Measurements from ENCODE around the gene QSOX2. TPM values are rescaled to one million over a fixed set of nuclear protein-coding genes. Genes with fewer than 3 reads are reported as not detected.

Gene QSOX2
- total RNA-seq, 4 donors from 2014 or later, result 10.2 to 15.8 (median 12.1) TPM

DNA sequence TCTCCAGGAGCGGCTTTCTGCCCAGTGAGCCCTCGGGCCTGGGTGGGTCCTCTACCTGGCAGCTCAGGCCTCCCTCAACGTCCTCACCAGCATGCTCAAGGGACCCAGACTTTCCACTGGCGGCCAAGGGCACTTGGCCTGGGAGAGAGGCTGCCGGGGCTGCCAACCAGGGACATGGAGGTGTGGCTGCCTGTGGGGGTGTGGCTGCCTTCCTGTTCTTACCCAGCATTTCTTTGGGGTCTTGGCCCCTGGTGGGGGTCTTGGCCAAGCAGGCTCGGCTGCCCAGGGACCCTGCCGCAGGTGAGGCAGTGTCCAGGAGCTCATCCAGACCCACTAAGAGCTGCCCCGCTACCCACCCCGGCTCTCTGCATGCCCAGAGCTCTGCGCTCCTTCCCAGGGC is 7.2 kb upstream of the QSOX2 start:
- no peak overlapping the region for H3K27ac ChIP-seq
- 69% methylated on average over 6 of the region's 10 CpGs for whole genome bisulfite sequencing
- H3K9me3 ChIP-seq, result no peaks in the 10 kb centered on the region
- peaks cover 36% of the 10 kb centered on the region for H3K27me3 ChIP-seq
- no peak for TF ChIP-seq CTCF (IDR thresholded peaks at IDR 0.05)
- no peaks in the 10 kb centered on the region for H3K36me3 ChIP-seq
- peaks cover 20% of the 10 kb centered on the region for H3K4me1 ChIP-seq
- H3K4me3 ChIP-seq, result no peak overlapping the region
- DNase-seq (ENCODE audit: low spot score in 2 of 2), result no peak

DNA sequence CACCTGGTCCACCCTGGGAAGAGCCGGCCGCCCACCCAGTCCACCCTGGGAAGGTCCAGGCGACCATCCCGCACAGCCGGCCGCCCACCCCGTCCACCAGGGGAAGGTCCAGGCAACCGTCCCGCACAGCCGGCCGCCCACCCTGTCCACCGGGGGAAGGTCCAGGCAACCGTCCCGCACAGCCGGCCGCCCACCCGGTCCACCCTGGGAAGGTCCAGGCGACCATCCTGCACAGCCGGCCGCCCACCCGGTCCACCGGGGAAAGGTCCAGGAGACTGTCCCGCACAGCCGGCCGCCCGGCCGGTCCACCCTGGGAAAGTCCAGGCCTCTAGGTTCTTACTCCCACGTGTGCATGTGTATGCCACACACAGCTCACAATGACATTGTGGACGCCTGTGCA is 6.7 kb upstream of the QSOX2 start:
- H3K27me3 ChIP-seq, result peaks cover 32% of the 10 kb centered on the region
- no peak for TF ChIP-seq CTCF (IDR thresholded peaks at IDR 0.05)
- TF ChIP-seq POLR2AphosphoS5 (IDR thresholded peaks at IDR 0.05), result no peak
- TF ChIP-seq EP300 (IDR thresholded peaks at IDR 0.05), result no peak
- TF ChIP-seq POLR2A (IDR thresholded peaks at IDR 0.05), result no peak

GRCh38 chr9:136251264-136252115 is 5.9 kb upstream of the QSOX2 start:
- WGBS, result 37% methylated on average over 6 of the region's 50 CpGs
- Histone ChIP-seq H3K9me3 (no peaks in the 10 kb centered on the region), H3K4me3 (no peak overlapping the region), H3K27ac (no peak overlapping the region), H3K36me3 (no peaks in the 10 kb centered on the region), H3K27me3 (peaks cover 32% of the 10 kb centered on the region), H3K4me1 (peaks cover 28% of the 10 kb centered on the region)
- DNase-seq (ENCODE audit: low spot score in 2 of 2), result no peak
- TF ChIP-seq POLR2A (IDR thresholded peaks at IDR 0.05) (no peak), POLR2AphosphoS5 (IDR thresholded peaks at IDR 0.05) (no peak), CTCF (IDR thresholded peaks at IDR 0.05) (no peak), EP300 (IDR thresholded peaks at IDR 0.05) (no peak)

More for the DNA sequence above, 6.7 kb upstream of the QSOX2 start:
- DNase-seq (ENCODE audit: low spot score in 2 of 2), result no peak
- H3K4me3 ChIP-seq, result no peak overlapping the region
- WGBS, result no CpG with 5 or more reads among the region's 29 CpGs
- no peaks in the 10 kb centered on the region for H3K36me3 ChIP-seq
- H3K27ac ChIP-seq, result no peak overlapping the region
- H3K4me1 ChIP-seq, result peaks cover 23% of the 10 kb centered on the region
- no peaks in the 10 kb centered on the region for H3K9me3 ChIP-seq

DNA sequence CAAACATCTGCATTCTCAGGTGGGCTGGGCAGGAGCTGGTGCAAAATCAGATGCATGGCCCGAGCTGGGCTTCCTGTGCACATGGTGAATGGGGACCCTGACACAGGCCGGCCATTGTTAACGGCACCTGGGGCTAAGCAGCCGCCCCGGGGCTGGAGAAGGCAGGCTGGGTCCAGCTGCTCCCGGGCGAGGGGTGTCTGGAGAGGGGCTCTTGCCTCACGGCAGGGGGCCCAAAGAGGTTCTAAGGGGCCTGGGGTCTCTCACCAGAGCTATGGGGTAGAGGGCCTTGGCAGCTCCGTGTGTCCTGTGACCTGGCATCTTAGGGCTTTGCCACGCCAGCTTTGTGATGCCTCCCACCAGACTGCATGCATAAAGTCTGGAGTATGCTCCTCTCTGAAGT is 5.1 kb upstream of the QSOX2 start:
- no peak for DNase-seq (ENCODE audit: low spot score in 2 of 2)
- Histone ChIP-seq H3K27ac (no peak overlapping the region), H3K27me3 (peaks cover 27% of the 10 kb centered on the region), H3K9me3 (no peaks in the 10 kb centered on the region), H3K4me3 (no peak overlapping the region), H3K4me1 (peaks cover 35% of the 10 kb centered on the region), H3K36me3 (no peaks in the 10 kb centered on the region)
- WGBS, result 78% methylated on average over 10 of the region's 10 CpGs
- TF ChIP-seq POLR2A (IDR thresholded peaks at IDR 0.05) (no peak), CTCF (IDR thresholded peaks at IDR 0.05) (no peak), POLR2AphosphoS5 (IDR thresholded peaks at IDR 0.05) (no peak), EP300 (IDR thresholded peaks at IDR 0.05) (no peak)

DNA sequence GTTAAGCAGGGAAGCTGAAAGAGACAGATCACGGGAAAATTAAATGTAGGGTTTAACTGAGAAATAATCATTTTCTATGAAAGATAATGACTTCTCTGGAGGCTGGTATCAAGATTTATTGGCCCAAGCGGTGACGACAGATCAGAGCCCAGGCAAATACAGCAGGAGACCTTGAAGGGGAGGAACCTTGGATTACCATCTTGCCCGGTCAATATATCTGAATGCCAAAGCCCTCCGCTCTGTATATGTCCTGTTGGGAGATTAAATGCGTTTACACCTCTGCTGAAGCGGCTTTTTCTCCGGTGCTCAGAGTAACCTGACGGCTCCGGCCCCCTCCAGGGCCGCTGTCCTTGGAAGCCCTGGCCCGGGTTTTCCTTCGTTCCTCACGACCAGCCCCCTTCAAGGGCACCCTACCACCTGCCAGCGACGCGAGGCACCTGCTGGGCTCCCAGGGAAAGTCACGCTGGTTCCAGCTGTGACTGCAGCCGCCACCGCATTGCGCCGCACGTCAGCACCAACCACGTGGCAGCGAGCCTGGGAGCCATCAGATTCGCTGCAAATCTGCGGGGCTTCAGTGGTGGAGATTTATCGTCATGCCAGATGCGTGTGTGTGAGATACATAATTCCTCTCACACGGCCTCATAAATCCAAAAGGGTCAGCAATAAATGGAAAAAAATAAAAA is 4.4 kb upstream of the QSOX2 start:
- TF ChIP-seq EP300 (IDR thresholded peaks at IDR 0.05), result no peak
- TF ChIP-seq POLR2A (IDR thresholded peaks at IDR 0.05), result no peak
- no peaks in the 10 kb centered on the region for H3K9me3 ChIP-seq
- WGBS, result 72% methylated on average over 30 of the region's 30 CpGs
- H3K27me3 ChIP-seq, result peaks cover 21% of the 10 kb centered on the region
- no peak overlapping the region for H3K27ac ChIP-seq
- peaks cover 35% of the 10 kb centered on the region for H3K4me1 ChIP-seq
- DNase-seq (ENCODE audit: low spot score in 2 of 2), result no peak
- H3K4me3 ChIP-seq, result no peak overlapping the region
- no peaks in the 10 kb centered on the region for H3K36me3 ChIP-seq

All from suprapubic skin (tissue), 4 donors.